Kidney glomerular epithelial cell (primary cell): Measurements from ENCODE around the gene INTS6.
A peak's percentile ranks its signal among the peaks of the same experiment; 100 is the strongest.
"Not testable (repeated sequence)": the region's sequence is repeated elsewhere in the genome, so short reads cannot be mapped to it uniquely, and the experiment has no call there.

Experiments used
- DNase-seq: peaks from one replicate; lab custom pipeline; 2025; lab: John Stamatoyannopoulos, UW

Gene INTS6

DNA sequence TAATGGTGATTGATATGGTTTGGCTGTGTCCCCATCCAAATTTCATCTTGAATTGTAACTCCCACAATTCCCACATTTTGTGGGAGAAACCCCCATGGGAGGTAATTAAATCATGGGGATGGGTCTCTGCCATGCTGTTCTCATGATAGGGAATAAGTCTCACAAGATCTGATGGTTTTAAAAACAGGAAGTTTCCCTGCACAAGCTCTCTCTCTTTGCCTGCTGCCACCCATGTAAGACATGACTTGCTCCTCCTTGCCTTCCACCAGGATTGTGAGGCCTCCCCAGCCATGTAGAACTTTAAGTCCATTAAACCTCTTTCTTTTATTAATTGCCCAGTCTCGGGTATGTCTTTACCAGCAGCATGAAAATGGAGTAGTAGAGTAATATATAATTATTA lies 37.5 kb downstream of the INTS6 start:
- not testable (repeated sequence) for DNase-seq

DNA sequence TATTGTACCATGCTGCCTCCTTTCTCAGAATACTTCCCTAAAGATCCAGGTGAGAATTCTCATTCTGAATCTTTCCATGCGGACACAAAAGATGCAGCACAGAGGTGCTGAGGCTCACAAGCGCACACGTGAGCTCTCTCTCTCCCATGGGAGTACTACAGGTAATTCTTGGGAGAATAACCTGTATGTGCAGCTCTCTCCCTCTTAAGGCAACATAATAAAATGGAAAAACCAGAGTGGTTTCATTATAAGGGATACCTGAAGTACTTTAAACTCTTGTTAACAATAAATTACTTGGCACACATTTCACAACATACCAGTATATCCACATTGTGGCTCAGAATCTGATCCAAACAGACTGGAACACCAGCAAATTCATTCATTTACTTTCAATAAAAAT lies 40.4 kb downstream of the INTS6 start:
- DNase-seq, result no peak

DNA sequence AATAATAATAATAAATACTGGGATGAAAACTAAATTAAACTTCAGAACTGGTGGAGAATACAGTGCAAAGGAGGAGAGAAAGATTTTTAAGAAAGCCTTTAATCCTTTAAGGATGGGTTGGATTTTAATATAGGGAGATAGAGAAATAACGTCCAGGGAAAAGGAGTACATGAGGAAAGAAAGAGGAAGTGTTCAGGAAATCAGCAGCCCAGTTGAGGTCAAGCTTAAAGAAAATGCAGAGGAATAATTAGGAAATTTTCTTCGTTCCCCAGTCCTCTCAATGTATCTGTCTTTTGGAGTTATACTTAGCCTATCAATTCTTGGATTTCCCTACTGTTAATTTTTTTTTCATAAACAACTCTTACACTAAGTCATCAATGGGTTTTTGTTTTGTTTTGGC lies 47.7 kb downstream of the INTS6 start:
- no peak for DNase-seq

DNA sequence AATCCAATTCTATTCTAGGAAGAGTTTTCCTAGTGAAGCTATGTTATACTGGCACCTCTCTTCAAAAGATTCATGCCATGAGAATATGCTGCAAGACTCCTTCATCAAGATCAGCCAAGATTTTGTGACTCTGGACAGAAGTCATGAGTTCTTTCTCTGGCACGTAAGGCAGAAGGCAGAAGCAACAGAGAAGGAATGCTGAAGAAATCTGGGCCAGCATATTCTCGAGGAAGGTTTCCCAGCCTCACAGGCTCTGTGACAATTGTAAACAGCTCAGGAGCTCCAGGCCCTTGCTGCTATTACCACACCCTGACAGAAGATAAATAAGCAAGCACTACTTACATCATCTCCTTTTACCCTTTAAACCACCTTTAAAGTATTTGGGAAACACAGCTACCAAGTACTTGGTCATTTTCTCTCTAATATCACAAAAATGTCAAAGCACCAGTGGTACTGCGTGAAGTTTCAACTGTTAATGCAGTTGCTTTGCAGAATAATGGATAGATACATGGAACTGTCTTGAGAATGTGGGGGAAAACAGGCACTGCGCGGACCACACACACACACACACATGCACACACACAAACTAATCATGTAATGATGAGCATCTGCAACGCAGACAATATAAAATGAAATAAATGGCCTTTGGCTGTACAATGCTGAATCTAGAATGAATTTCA lies 55.4 kb downstream of the INTS6 start:
- DNase-seq, result no peak

DNA sequence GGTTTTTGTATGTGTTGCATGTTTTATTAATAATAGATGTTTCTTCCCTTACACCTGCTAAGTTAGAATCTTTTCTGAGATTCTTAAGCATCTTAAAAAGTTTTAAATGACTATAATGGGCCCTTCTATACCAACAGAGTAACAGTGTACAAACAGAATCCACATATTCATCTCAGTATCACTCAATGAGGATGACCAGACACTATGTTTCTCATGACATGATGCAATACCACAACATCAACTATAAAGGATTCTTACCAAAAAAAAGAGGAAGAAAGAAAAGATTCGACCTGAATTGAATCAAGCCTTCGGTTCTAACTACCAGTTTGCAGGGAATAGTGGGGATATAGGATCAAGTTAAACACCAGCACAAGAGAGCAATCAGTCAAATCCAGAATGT lies 56.5 kb downstream of the INTS6 start:
- no peak for DNase-seq

DNA sequence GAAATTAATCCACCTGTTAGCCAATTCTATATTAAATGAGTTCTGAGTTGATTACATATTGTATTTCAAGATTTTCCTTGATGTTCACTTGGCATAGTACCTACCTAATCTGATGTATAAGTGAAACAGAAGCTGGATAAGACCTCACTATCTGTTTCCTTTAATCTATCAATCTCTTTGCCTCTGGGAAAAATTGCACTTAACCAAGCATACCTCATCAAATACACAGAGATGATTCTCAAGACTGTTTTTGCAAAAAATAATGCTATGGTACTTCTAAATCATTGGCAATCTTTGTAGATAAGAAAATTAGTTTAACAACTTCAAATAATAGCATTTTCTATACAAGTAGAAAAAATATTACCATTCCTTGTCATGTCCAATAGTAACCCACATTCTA lies 58.1 kb downstream of the INTS6 start:
- no peak for DNase-seq

DNA sequence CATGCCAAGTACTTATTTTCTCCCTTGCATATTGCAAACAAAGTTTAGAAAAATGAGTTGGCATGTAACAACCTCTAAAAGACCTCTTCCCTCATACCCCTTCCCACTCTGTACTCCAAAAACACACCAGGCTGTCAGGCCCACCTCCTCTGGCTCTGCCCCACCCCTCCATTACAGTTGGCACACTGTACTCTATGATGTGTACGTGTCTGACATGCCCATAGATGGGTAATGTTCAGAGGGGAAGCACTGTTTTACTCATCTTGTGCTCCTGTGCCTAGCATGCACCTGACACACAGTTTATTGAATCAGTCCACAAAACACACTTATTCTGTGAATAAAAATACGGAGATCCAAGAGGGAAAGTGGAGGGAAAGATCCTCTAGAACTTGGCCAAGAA lies 67.7 kb downstream of the INTS6 start:
- DNase-seq, result no peak

DNA sequence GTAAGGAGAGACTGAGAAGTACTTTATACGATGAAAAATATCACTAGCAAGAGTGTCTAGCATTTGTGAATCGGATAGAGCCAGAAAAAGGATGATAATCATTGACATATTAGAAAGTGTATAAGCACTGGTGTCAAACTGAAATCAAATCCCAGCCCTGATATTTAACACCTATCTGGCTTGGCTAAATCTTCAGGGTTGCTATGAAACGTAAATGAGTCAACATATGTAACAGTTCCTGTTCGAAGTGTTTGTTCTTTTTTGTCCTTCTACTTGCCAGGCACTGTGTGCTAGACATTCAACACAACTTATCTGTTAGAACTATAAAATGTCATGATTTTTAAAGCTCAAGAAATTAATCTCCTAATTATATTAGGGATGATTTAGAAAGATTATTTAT lies 72.6 kb downstream of the INTS6 start:
- DNase-seq, result no peak

DNA sequence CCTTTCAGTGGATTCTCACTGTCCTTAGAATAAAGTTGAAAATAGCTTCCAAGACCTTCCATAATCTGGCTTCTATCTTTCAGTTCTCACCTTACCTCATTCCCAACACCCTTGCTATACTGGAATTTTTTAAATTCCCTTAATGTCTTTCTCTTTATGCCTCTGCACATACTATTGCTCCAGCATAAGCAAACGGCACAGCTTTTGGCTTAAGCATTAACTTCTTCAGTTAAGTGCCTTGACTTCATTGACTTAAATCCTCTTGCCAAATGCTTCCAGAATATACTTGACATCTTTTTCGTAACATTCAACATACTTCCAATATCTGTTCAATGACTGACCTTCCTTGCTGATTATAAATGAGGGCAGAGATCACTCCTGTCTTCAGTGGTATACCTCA lies 79.4 kb downstream of the INTS6 start:
- DNase-seq, result no peak

DNA sequence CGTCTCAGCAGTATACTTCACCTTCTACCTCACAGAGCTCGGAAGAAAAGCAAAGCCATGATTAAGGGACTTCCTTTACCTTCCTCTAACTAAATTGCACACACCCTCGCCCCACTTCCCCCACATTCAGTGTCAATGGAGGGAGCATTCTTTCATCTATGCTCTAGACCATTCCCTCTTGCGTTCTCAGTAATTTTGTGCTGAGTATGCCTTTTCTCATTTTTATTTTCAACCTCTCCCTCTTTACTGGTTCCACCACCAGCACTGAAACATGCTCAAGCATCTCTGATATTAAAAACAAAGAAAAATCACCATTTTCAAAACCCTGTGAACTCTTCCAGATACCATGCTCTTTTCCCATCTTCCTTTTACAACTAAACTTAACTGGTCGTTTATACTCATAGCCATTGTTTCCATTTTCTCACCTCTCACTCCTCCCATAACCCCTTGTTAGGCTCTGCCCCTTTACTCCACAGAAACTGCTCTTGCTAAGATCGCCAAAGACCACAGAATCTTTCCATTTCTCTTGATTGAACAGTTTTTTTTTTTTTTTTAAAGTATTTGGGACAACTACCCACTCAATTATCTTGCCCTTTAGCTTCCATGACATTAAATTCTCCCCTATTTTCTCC lies 81.0 kb downstream of the INTS6 start:
- no peak for DNase-seq

DNA sequence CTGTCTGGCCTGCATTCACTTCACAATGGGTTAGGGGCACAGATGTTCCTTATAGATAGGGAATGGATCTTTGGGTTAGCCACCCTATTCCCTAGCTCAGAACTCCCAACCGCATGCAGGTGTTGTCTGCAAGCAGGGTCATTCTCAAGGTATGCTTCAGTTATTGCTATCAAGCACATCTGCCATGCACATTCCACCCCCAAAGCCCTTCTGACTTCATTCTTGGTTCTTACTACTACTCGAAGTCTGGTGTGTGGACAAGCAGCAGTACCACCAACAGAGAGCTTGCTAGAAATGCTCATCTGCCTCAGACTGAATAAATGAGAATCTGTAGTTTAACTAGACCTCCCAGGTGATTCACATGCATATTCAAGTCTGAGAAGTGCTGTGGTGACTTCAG lies 82.0 kb downstream of the INTS6 start:
- no peak for DNase-seq

DNA sequence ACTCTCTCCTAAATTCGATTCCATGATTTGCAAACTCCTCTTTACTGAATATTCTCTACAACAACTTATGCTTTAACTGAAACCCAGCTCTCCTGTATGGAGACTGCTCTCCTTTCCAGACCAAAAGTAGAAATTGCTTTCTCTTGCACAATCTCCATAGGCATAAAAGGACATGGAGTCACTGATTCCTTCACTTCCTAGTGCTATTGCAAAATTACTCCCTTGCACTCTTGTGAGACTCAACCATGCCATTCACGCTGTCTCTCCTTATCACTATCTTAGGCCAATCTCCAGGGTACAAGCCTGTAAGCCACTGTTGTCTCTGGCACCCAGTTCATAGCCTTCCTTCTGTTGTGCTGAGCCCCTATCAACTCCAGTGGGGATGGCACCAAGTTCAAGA lies 82.7 kb downstream of the INTS6 start:
- no peak for DNase-seq

DNA sequence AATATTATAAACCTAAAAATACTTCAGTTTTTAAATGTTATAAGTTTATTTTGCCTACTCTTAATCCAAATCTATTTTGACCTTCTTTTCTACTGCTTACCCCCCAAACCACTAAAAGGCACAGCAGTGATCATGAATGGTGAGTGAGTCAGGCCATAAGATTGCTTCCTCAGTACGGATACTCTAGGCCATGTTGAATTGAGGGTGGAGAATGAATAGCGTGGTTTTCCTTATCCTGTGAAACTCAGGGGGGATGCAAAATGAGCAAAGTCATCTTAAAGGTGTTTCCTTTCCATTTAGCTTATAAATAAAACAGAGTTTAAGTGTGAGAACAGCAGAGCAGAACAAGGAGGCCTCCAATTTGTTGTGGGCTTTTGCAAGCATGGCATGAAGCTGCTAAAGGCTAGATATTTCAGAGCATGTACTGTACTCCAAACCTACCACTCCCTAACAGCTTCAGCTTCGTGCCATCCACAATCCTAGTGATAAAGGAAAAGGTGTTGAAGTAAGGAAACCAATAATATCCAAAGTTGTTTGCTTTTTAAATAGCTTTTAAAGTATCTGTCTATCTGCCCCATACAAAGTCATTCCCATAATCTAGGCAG lies 88.3 kb downstream of the INTS6 start:
- peak; percentile 39 for DNase-seq

DNA sequence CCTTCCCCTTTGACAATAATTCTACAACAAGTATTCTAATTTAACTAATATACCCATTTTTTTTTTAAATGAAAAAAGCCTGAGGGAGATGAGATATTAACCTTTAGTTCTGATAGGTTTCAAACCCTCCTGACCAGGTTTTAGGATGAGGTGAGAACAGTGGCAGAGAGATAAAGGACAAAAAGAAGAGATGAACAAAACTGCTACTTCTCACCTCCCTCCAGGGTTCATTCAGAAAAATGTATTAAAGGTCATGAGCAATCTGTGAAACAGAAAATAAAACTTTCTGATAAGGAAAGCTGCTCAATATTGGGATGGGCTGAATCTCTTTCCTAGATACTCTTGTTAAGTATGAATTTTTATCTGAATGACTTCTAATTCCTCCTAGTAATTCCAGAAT lies 89.2 kb downstream of the INTS6 start:
- no peak for DNase-seq

DNA sequence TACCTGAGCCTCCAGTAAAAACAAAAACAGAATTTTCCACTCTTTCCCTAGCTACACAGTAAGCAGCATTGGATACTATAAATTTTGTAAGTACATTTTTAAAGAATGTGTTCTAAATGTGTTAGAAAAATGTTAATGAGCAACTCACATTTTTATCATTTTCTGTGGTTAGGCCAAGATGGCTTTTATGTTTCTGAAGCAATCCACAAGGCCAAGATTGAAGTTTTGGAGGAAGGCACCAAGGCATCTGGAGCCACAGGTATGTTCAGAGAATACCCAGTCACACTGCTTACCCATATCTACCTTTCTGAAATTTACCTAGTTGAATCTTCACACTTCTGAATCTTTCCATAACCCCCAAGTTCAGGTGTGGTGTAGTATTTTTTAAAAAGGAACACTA lies 91.7 kb downstream of the INTS6 start:
- no peak for DNase-seq

DNA sequence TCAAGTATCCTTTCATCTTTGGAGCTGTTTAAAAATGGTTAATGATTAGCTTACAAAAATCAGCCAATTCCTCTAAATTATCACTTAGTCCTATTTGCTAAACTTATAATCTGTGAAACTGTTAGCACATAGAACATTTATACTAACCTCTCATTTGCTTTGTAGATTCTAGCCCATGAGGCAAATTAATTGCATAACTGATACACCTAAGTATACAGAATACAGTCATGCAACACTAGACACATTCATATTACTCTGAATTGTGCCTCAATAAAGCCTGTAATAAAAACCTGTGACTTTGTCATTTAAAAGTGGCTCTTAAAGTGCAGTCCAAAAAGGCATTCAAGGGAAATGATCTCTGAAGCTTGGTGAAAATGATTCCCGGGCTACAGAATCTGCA lies 92.3 kb downstream of the INTS6 start:
- no peak for DNase-seq

DNA sequence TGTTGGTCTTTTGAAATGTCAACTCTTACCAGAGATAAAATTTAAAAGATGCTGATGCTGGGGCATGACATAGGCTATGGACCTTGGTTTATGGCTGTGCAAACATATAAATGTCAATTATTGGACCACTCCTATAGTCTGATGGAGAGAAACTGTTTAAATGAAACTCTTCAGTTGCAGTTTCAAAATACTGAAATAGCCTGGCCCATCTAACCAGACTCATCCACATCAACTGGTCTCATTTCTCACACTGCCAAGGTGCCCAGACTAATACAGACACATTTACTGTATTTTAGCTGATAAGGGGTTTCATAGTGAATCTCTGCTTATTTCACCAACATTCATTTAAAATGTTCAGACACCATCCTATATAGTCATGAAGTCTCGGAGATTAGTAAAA lies 93.5 kb downstream of the INTS6 start:
- no peak for DNase-seq

DNA sequence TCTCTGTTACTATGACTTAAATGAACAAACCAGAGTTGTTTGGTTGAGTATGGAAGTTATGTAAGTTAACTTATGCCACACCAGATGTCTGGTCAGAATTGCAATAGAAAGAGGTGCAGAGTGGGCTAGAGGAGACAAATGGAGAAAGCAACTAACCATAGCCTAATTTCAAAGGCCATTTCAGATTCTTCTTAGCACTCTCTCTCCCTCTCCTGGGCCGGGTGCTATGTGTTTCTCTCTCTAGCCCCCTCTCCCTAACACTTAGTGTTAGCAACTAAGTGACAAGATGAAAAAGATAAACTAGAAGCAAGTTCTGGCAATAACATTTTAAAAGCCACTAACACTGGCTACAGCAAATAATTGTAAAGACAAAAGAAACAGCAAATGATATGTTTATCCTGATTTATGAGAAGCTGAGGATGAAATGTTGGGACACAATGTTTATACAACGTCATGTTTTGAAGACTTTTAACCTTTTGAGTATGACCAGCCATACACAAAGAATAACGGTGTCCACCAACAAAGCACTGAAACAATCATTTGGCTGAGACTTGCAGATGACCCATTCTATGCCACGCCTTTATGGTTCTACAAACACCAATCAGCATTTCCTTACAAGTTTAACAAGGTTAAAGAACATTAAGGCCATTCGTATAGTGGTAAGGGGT lies 94.8 kb downstream of the INTS6 start:
- DNase-seq, result no peak

DNA sequence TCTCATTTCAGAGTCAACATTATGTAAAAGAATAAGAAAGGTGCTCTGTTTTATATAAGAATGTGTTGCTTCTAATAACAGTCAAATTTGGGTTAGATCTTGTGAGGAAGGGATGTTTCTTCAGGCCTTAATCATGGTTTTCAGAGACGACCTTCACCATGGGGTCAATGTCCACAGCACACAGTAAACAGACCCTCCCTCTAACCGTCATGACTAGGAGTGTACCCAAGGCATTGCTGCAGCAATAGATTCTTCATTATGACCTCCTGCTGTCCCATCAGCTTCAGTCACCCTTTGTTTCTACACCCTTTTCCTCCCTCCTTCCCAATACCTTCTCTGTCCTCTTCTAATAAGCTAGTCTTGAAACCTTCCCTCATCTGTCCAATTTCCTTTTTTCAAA lies 97.6 kb downstream of the INTS6 start:
- no peak for DNase-seq

DNA sequence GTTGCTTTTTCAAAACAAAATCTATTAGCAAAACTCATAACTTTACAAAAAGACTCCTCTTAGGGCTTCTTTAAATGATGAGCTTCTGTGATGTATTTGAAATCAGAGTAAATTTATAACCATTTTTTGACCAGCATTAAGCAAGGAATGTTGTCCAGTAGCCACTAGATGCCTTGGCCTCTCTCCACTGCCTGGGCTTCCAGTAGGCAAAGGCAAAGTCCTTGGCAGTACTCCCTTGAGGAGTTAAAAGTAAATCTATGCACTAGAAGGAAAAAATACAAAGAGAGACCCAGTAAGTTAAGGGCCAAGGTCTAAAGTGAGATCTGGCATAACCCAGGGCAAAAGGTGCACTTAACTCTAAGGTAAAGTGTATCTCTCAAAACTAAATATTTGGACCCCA lies 103.8 kb downstream of the INTS6 start:
- no peak for DNase-seq

DNA sequence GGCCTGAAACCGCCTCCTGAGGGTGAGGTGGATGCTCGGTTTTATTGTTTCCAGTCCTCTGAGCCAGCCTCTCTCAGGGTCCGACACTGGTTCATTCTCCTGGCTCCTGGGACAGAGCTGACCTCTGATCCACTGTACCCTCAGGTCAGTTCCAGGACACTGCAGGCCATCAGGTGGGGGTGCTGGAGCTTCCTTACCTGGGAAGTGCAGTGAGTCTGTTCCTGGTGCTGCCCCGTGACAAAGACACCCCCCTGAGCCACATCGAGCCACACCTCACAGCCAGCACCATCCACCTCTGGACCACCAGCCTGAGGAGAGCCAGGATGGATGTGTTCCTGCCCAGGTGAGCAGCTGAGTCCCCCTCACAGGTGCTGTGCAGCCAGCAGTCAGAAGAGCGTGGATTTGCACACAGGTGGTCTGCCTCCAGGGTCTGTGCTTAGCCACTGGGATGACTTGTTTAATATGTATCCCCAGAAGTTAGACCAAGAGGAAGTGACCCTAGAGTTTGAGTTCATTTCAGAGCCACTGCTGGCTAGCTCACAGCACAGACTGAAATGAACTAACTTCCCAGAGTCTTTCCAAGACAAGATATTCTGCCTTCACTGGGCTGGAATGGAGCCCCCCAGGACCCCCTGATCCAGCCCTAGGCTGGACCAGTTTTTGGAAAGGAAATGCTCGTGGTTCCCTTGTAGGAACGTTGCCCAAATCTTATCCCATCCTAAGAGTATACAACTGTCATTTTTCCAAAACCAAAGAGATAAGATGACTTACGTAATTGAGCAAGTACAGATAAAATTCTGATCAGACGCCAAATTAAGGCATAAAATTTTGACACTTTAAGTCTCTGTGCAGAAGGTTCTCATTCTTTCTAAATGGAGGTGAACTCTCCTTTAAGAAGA lies 104.5 kb downstream of the INTS6 start:
- DNase-seq, result no peak

DNA sequence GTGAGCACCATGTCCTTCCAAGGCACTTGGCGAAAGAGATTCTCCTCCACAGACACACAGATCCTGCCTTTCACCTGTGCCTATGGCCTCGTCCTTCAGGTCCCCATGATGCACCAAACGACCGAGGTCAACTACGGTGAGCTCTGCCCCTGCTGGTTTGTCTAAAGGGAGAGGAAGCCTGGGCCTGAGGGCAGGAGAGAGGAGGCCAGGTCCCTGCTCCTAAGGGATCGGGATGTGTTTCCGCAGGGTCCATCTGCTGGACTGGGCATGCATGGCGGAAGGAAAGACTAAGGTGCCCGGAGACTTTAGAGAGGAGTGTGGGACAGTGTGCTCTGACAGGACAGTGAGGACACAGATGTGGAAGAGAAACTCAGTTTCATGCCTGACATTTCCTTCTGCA lies 105.7 kb downstream of the INTS6 start:
- DNase-seq, result no peak
